ENCODE data around the gene DUSP22. TPM values are rescaled to one million over a fixed set of nuclear protein-coding genes. Genes with fewer than 3 reads are reported as not detected.

DUSP22 gene
- total RNA-seq, 1 experiment from 2014 or later: 34.8 TPM

GRCh38 chr6:300026-300425 is 7.7 kb downstream of the DUSP22 start:
- Histone ChIP-seq H3K27ac (ENCODE audit: low read length) (no peak overlapping the region), H3K9me3 (ENCODE audit: control insufficient read depth, insufficient read depth, low read depth, low read length) (no peaks in the 10 kb centered on the region), H3K4me1 (ENCODE audit: control insufficient read depth, insufficient read depth, low read length) (no peaks in the 10 kb centered on the region; the same call in 1 of the 2 replicates), H3K27me3 (ENCODE audit: control insufficient read depth, insufficient read depth, low read length) (no peaks in the 10 kb centered on the region), H3K36me3 (ENCODE audit: control insufficient read depth, insufficient read depth, low read length) (no peaks in the 10 kb centered on the region), H3K4me3 (ENCODE audit: low read depth in 2 of 2, low read length in 2 of 2) (no peak overlapping the region)
- CTCF ChIA-PET: interaction anchor here (0.5 kb wide), 1 partner anchor 414 kb away, joined by 4 read pairs; no protein-coding TSS in a partner anchor
- TF ChIP-seq, protein P1, sequence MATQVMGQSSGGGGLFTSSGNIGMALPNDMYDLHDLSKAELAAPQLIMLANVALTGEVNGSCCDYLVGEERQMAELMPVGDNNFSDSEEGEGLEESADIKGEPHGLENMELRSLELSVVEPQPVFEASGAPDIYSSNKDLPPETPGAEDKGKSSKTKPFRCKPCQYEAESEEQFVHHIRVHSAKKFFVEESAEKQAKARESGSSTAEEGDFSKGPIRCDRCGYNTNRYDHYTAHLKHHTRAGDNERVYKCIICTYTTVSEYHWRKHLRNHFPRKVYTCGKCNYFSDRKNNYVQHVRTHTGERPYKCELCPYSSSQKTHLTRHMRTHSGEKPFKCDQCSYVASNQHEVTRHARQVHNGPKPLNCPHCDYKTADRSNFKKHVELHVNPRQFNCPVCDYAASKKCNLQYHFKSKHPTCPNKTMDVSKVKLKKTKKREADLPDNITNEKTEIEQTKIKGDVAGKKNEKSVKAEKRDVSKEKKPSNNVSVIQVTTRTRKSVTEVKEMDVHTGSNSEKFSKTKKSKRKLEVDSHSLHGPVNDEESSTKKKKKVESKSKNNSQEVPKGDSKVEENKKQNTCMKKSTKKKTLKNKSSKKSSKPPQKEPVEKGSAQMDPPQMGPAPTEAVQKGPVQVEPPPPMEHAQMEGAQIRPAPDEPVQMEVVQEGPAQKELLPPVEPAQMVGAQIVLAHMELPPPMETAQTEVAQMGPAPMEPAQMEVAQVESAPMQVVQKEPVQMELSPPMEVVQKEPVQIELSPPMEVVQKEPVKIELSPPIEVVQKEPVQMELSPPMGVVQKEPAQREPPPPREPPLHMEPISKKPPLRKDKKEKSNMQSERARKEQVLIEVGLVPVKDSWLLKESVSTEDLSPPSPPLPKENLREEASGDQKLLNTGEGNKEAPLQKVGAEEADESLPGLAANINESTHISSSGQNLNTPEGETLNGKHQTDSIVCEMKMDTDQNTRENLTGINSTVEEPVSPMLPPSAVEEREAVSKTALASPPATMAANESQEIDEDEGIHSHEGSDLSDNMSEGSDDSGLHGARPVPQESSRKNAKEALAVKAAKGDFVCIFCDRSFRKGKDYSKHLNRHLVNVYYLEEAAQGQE (IDR thresholded peaks at IDR 0.05; ENCODE audit: insufficient read depth in 1 of 2, low read depth in 2 of 2, low read length in 1 of 2): no peak
- no peak for TF ChIP-seq POLR2AphosphoS5 (IDR thresholded peaks at IDR 0.05; ENCODE audit: low read depth, low read length)
- TF ChIP-seq TCF7L2 (IDR thresholded peaks at IDR 0.05; ENCODE audit: low read depth, low read length): no peak
- no peak for TF ChIP-seq SIN3A (IDR thresholded peaks at IDR 0.05; ENCODE audit: borderline replicate concordance, insufficient read depth, low read depth, low read length)
- TF ChIP-seq, protein P2, sequence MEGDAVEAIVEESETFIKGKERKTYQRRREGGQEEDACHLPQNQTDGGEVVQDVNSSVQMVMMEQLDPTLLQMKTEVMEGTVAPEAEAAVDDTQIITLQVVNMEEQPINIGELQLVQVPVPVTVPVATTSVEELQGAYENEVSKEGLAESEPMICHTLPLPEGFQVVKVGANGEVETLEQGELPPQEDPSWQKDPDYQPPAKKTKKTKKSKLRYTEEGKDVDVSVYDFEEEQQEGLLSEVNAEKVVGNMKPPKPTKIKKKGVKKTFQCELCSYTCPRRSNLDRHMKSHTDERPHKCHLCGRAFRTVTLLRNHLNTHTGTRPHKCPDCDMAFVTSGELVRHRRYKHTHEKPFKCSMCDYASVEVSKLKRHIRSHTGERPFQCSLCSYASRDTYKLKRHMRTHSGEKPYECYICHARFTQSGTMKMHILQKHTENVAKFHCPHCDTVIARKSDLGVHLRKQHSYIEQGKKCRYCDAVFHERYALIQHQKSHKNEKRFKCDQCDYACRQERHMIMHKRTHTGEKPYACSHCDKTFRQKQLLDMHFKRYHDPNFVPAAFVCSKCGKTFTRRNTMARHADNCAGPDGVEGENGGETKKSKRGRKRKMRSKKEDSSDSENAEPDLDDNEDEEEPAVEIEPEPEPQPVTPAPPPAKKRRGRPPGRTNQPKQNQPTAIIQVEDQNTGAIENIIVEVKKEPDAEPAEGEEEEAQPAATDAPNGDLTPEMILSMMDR (IDR thresholded peaks at IDR 0.05): no peak
- POLR2A ChIA-PET: no interaction called here
- in situ Hi-C loops (cut with HindIII; ENCODE audit: low pct_unique_long_range_greater_than_20kb, low sequenced_read_pairs): no loop called here
- DNase-seq (ENCODE audit: low read depth, low spot score) (no peak), ATAC-seq (no peak)
- BruUV-seq (replicated peaks): no TSS peak
- intact Hi-C loops (cut with micrococcal nuclease; ENCODE audit: unreplicated experiment): no loop called here

- H3K4me3 ChIP-seq (ENCODE audit: low read depth in 2 of 2, low read length in 2 of 2): no peak overlapping the region
- ATAC-seq (no peak), DNase-seq (ENCODE audit: low read depth, low spot score) (no peak)
- TF ChIP-seq TCF7L2 (IDR thresholded peaks at IDR 0.05; ENCODE audit: low read depth, low read length): no peak
- TF ChIP-seq, protein P1 (IDR thresholded peaks at IDR 0.05; ENCODE audit: insufficient read depth in 1 of 2, low read depth in 2 of 2, low read length in 1 of 2): no peak
- intact Hi-C loops (cut with micrococcal nuclease; ENCODE audit: unreplicated experiment) (no loop called here), in situ Hi-C loops (cut with HindIII; ENCODE audit: low pct_unique_long_range_greater_than_20kb, low sequenced_read_pairs) (no loop called here)
- H3K36me3 ChIP-seq (ENCODE audit: control insufficient read depth, insufficient read depth, low read length): no peaks in the 10 kb centered on the region
- no TSS peak for BruUV-seq (replicated peaks)
- POLR2A ChIA-PET: no interaction called here
- H3K4me1 ChIP-seq (ENCODE audit: control insufficient read depth, insufficient read depth, low read length): no peaks in the 10 kb centered on the region; the same call in 1 of the 2 replicates
- no peak overlapping the region for H3K27ac ChIP-seq (ENCODE audit: low read length)
- no peaks in the 10 kb centered on the region for H3K27me3 ChIP-seq (ENCODE audit: control insufficient read depth, insufficient read depth, low read length)
- no peaks in the 10 kb centered on the region for H3K9me3 ChIP-seq (ENCODE audit: control insufficient read depth, insufficient read depth, low read depth, low read length)
- CTCF ChIA-PET: interaction anchor here (0.5 kb wide), 1 partner anchor 413 kb away, joined by 4 read pairs; no protein-coding TSS in a partner anchor
These were observed 8.4 kb downstream of the DUSP22 start for GRCh38 chr6:300494-301198.
